SK-N-SH (cell line): ENCODE data around the gene DHRS12. TPM values are rescaled to one million over a fixed set of nuclear protein-coding genes. Genes with fewer than 3 reads are reported as not detected.

Source experiments
- CTCF ChIA-PET: fragments of 300-600, 350-600 bp; formaldehyde crosslinking; extraction: SDS; loops from one replicate; lab custom pipeline; 2021; lab: Yijun Ruan, JAX
- POLR2A ChIA-PET: fragments of 350-600 bp; sonication (Branson Sonifier 250); formaldehyde crosslinking; extraction: SDS; loops from one replicate; lab custom pipeline; 2020; ENCODE audit warnings: antibody characterized with exemption, inconsistent platforms; lab: Yijun Ruan, JAX
- DNase-seq: peaks from one replicate; pipeline ENCODE4 v3.0.0; 2012
- H2AFZ ChIP-seq: fragments of 200-600 bp; sonication (generic); 2 replicates; pipeline ENCODE4 v1.8.1; 2016; ENCODE audit warnings: antibody characterized with exemption, mild to moderate bottlenecking, low read depth
- H3F3A ChIP-seq: fragments of 200-600 bp; sonication (generic); replicated peaks from 2 replicates; pipeline ENCODE3; 2016; ENCODE audit warnings: antibody characterized with exemption, mild to moderate bottlenecking; ENCODE audit not compliant: insufficient read depth
- H3K27ac ChIP-seq, 2 experiments: fragments of 200-500 bp in 1 of 2; fragments of 200-600 bp in 1 of 2; sonication (Bioruptor generic) in 1 of 2; sonication (generic), shearing (Covaris generic) in 1 of 2; 2 replicates each; pipeline versions ENCODE4 v1.5.1 to v1.6.1; 2014 to 2016; ENCODE audit warnings: low read depth in 2 of 2, inconsistent platforms in 1 of 2, low read length in 1 of 2, mild to moderate bottlenecking in 1 of 2, mixed read lengths in 1 of 2
- H3K27me3 ChIP-seq: fragments of 200-600 bp; sonication (generic), shearing (Covaris generic); 2 replicates; pipeline ENCODE4 v1.6.1; 2016; ENCODE audit warnings: mixed run types; ENCODE audit not compliant: insufficient read depth
- H3K36me3 ChIP-seq, 2 experiments: fragments of 200-500 bp in 1 of 2; fragments of 200-600 bp in 1 of 2; sonication (Bioruptor generic) in 1 of 2; sonication (generic) in 1 of 2; replicated peaks in 1 of 2; 2 replicates each; pipeline versions ENCODE3 to v1.5.1; 2014 to 2016; ENCODE audit warnings: low read length in 1 of 2, mild to moderate bottlenecking in 1 of 2; ENCODE audit not compliant: insufficient read depth in 2 of 2, control insufficient read depth in 1 of 2
- H3K4me1 ChIP-seq, 2 experiments: fragments of 200-500 bp in 1 of 2; fragments of 200-600 bp in 1 of 2; sonication (Bioruptor generic) in 1 of 2; sonication (generic), shearing (Covaris generic) in 1 of 2; 2 replicates each; pipeline versions ENCODE4 v1.5.1 to v1.6.1; 2014 to 2016; ENCODE audit warnings: low read depth in 1 of 2, low read length in 1 of 2, mixed run types in 1 of 2; ENCODE audit not compliant: insufficient read depth in 2 of 2, control insufficient read depth in 1 of 2
- H3K4me2 ChIP-seq: fragments of 200-600 bp; sonication (generic), shearing (Covaris generic); 2 replicates; pipeline ENCODE4 v1.6.1; 2017; ENCODE audit warnings: mixed run types
- H3K4me3 ChIP-seq, 2 experiments: fragments of 200-500 bp in 1 of 2; fragments of 200-600 bp in 1 of 2; sonication (Bioruptor generic) in 1 of 2; sonication (generic), shearing (Covaris generic) in 1 of 2; 2 replicates each; pipeline versions ENCODE4 v1.5.1 to v1.8.1; 2014 to 2016; ENCODE audit warnings: low read depth in 2 of 2, inconsistent platforms in 1 of 2, low read length in 1 of 2, mild to moderate bottlenecking in 1 of 2, mixed read lengths in 1 of 2, moderate library complexity in 1 of 2
- H3K79me2 ChIP-seq: fragments of 200-600 bp; sonication (generic); 2 replicates; pipeline ENCODE4 v1.8.1; 2017; ENCODE audit warnings: mild to moderate bottlenecking; ENCODE audit not compliant: insufficient read depth
- H3K9ac ChIP-seq: fragments of 200-600 bp; sonication (generic); 2 replicates; pipeline ENCODE4 v1.6.1; 2017; ENCODE audit warnings: mixed run types
- H3K9me2 ChIP-seq: fragments of 200-600 bp; sonication (generic); 2 replicates; pipeline ENCODE4 v1.6.1; 2017; ENCODE audit warnings: mixed run types
- H3K9me3 ChIP-seq: fragments of 200-600 bp; sonication (generic); 2 replicates; pipeline ENCODE4 v1.6.1; 2017; ENCODE audit warnings: mixed run types, mild to moderate bottlenecking, moderate library complexity
- H4K20me1 ChIP-seq: fragments of 200-600 bp; sonication (generic); 2 replicates; pipeline ENCODE4 v1.6.1; 2017; ENCODE audit warnings: mild to moderate bottlenecking, mixed run types; ENCODE audit not compliant: insufficient read depth
- CHD2 ChIP-seq: fragments of 150-350 bp; IDR thresholded peaks from 2 replicates; pipeline ENCODE4 v1.6.1; 2018; ENCODE audit warnings: low read length; ENCODE audit not compliant: partially characterized antibody
- EP300 ChIP-seq, 2 experiments: IDR thresholded peaks; 2 replicates each; pipeline versions ENCODE4 v1.4.0 to v1.6.1; 2012; ENCODE audit warnings: borderline replicate concordance in 1 of 2, low read depth in 1 of 2, low read length in 1 of 2
- FOSL2 ChIP-seq: IDR thresholded peaks from 2 replicates; pipeline ENCODE4 v1.4.0; 2012; ENCODE audit warnings: low read depth, mild to moderate bottlenecking, moderate library complexity, borderline replicate concordance
- FOXJ3 ChIP-seq: sonication (generic); formaldehyde crosslinking; IDR thresholded peaks from 2 replicates; pipeline ENCODE4 v1.5.1; 2020; ENCODE audit warnings: mild to moderate bottlenecking, missing genetic modification reagents
- GABPA ChIP-seq: IDR thresholded peaks from 2 replicates; pipeline ENCODE4 v1.4.0; 2012; ENCODE audit warnings: low read depth, mild to moderate bottlenecking
- GATA2 ChIP-seq: sonication (generic); formaldehyde crosslinking; IDR thresholded peaks from 2 replicates; pipeline ENCODE4 v1.5.0; 2020; ENCODE audit warnings: mild to moderate bottlenecking, missing genetic modification reagents
- MEF2A ChIP-seq: IDR thresholded peaks from 2 replicates; pipeline ENCODE4 v1.4.0; 2012; ENCODE audit warnings: low read depth, borderline replicate concordance
- MXI1 ChIP-seq: IDR thresholded peaks from 2 replicates; pipeline ENCODE4 v1.6.1; 2012; ENCODE audit warnings: mild to moderate bottlenecking, low read depth, low read length, improper control_type of control experiment
- PBX3 ChIP-seq: IDR thresholded peaks from 2 replicates; pipeline ENCODE4; 2012
- POLR2AphosphoS5 ChIP-seq: IDR thresholded peaks from 2 replicates; pipeline ENCODE4 v1.6.1; 2012; ENCODE audit warnings: low read depth, low read length
- RAD21 ChIP-seq: IDR thresholded peaks from 2 replicates; pipeline ENCODE4 v1.6.1; 2012; ENCODE audit warnings: mild to moderate bottlenecking, low read length
- REST ChIP-seq: IDR thresholded peaks from 2 replicates; pipeline ENCODE4 v1.6.1; 2012; ENCODE audit warnings: mild to moderate bottlenecking, low read depth, low read length, moderate library complexity
- SIN3A ChIP-seq: IDR thresholded peaks from 2 replicates; pipeline ENCODE4 v1.6.1; 2012; ENCODE audit warnings: low read depth, mild to moderate bottlenecking, low read length, moderate library complexity, borderline replicate concordance
- TCF12 ChIP-seq: IDR thresholded peaks from 2 replicates; pipeline ENCODE4 v1.4.0; 2012
- TEAD4 ChIP-seq: IDR thresholded peaks from 2 replicates; pipeline ENCODE4 v1.4.0; 2012; ENCODE audit warnings: mild to moderate bottlenecking, borderline replicate concordance; ENCODE audit not compliant: insufficient read depth
- USF2 ChIP-seq: fragments of 150-350 bp; IDR thresholded peaks from 2 replicates; pipeline ENCODE4 v1.6.1; 2017; ENCODE audit warnings: antibody characterized with exemption, low read length, low read depth, borderline replicate concordance
- YY1 ChIP-seq: IDR thresholded peaks from 2 replicates; pipeline ENCODE4 v1.4.0; 2012; ENCODE audit warnings: low read depth, mild to moderate bottlenecking
- WGBS: methylation state at CpG from one replicate; pipeline ENCODE4 v1.1.6; 2017; ENCODE audit warnings: low lambda C conversion rate; 5-methylcytosine and 5-hydroxymethylcytosine counted together
- polyA plus RNA-seq, 3 experiments: library from polyadenylated mRNA; depleted of rRNA; stranded (reverse); fragments of >200 nt; gene quantifications; 2 replicates each; pipeline ENCODE4 v1.2.3, GENCODE V29; 2012
- TF ChIP-seq, protein P1 (sequence below): IDR thresholded peaks from 2 replicates; pipeline ENCODE4 v1.4.0; 2012; ENCODE audit warnings: low read depth
- TF ChIP-seq, protein P2 (sequence below): fragments of 150-350 bp; IDR thresholded peaks from 2 replicates; pipeline ENCODE4 v1.6.1; 2016; ENCODE audit warnings: mild to moderate bottlenecking, low read depth, low read length

Gene DHRS12
- polyA plus RNA-seq, 1 of the 3 experiments (the other 2 are of a cell fraction) = 9.6 TPM

- ChIA-PET POLR2A (interaction anchor here (0.7 to 1.3 kb wide), 2 partner anchors 15 to 329 kb away, joined by 3 to 5 read pairs; partner anchors contain the start of gene INTS6), CTCF (interaction anchor here (0.8 to 3.7 kb wide), 7 partner anchors 13 to 349 kb away, joined by 3 to 19 read pairs (median 3); partner anchors contain the start of gene NEK5)
- Histone ChIP-seq H3K79me2 (no peaks in the 10 kb centered on the region), H3K9me3 (no peaks in the 10 kb centered on the region), H3K27ac (peak overlapping the region in 1 of 2 experiments; percentile 3; a peak in 1 of 4 replicates), H4K20me1 (no peaks in the 10 kb centered on the region), H3K36me3 (no peaks in the 10 kb centered on the region), H3K27me3 (no peaks in the 10 kb centered on the region), H3K9ac (no peak overlapping the region), H3K4me1 (peaks cover 17 to 48% of the 10 kb centered on the region in 2 experiments), H3K4me3 (no peak overlapping the region), H3K9me2 (no peaks in the 10 kb centered on the region), H2AFZ (no peak overlapping the region), H3K4me2 (no peak overlapping the region), H3F3A (no peaks in the 10 kb centered on the region)
- WGBS = 86% methylated on average over 12 of the region's 15 CpGs
- TF ChIP-seq, protein P1, sequence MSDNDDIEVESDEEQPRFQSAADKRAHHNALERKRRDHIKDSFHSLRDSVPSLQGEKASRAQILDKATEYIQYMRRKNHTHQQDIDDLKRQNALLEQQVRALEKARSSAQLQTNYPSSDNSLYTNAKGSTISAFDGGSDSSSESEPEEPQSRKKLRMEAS = no peak
- no peak for TF ChIP-seq SIN3A
- no peak for TF ChIP-seq PBX3
- no peak for TF ChIP-seq TEAD4
- TF ChIP-seq GATA2 (CRISPR knock-in tag) = no peak
- TF ChIP-seq FOXJ3 = no peak
- no peak for TF ChIP-seq FOSL2
- TF ChIP-seq RAD21 = no peak
- TF ChIP-seq YY1 = no peak
- no peak for TF ChIP-seq MEF2A
- TF ChIP-seq CHD2 = no peak
- TF ChIP-seq EP300 (IDR thresholded peaks at IDR 0.05; ENCODE audit: borderline replicate concordance in 1 of 2, low read depth in 1 of 2, low read length in 1 of 2) = no peak
- no peak for TF ChIP-seq POLR2AphosphoS5
- no peak for TF ChIP-seq MXI1
- TF ChIP-seq TCF12 = no peak
- TF ChIP-seq USF2 = no peak
- TF ChIP-seq, protein P2, sequence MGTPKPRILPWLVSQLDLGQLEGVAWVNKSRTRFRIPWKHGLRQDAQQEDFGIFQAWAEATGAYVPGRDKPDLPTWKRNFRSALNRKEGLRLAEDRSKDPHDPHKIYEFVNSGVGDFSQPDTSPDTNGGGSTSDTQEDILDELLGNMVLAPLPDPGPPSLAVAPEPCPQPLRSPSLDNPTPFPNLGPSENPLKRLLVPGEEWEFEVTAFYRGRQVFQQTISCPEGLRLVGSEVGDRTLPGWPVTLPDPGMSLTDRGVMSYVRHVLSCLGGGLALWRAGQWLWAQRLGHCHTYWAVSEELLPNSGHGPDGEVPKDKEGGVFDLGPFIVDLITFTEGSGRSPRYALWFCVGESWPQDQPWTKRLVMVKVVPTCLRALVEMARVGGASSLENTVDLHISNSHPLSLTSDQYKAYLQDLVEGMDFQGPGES = no peak
- TF ChIP-seq REST = no peak
- no peak for TF ChIP-seq GABPA
- no peak for DNase-seq
These were observed 21.8 kb downstream of the DHRS12 start for GRCh38 chr13:51782026-51782710.
